Heart left ventricle (tissue), 13 donors: ENCODE measurements around the gene HMHB1.

Source experiments
- CTCF ChIP-seq, 12 donors: fragments of 200-600 bp; sonication (generic) in 4 of 12; IDR thresholded peaks; one replicate each; pipeline versions ENCODE4 v1.5.0 to v1.8.0; 2018 to 2022; ENCODE audit warnings: antibody characterized with exemption in 12 of 12, mild to moderate bottlenecking in 5 of 12
- POLR2A ChIP-seq, 2 donors: fragments of 450-650 bp; IDR thresholded peaks; one replicate each; pipeline ENCODE4 v1.6.1; 2017; ENCODE audit warnings: antibody characterized with exemption in 2 of 2, mild to moderate bottlenecking in 2 of 2, moderate library complexity in 2 of 2
- donor health status: ischemic (EF 13 %, LVEDD 7.1; RV severe dilation, severe dysfunction).
- donor health status: DM: no; HTN: yes; CAD: no.
- donor health status: DM: no; HTN: no; CAD: no.
- donor health status: ischemic (EF 25% LVEDD 6.9; RV normal size, moderate dysfunction).
- donor health status: ischemic (EF 25% LVEDD 5.7; RV mildly dilated, moderate dysfunction).
- donor health status: ischemic (EF 35%, LVEDD 5.7; RV mildly dilated, moderate dysfunction).
- donor health status: nonischemic (EF 11% LVEDD 7.7; RV severe dilation, severe dysfunction).
- donor health status: DM: yes; HTN: yes; CAD: no.
- donor health status: PGD.
- donor health status: ischemic (EF 29% LVEDD 5.4; RV normal size, mild dysfunction).
- donor health status: nonischemic (EF 23%, LVEDD 6.1; RV moderate dilation, normal function).

- no peak for TF ChIP-seq POLR2A (IDR thresholded peaks at IDR 0.05)
- TF ChIP-seq CTCF (IDR thresholded peaks at IDR 0.05) = no peak
These were observed at the start of gene HMHB1 for GRCh38 chr5:143812085-143812705.
